ENCODE results near the gene ZFR2.
A peak's percentile ranks its signal among the peaks of the same experiment; 100 is the strongest.
"Not testable (repeated sequence)": the region's sequence is repeated elsewhere in the genome, so short reads cannot be mapped to it uniquely, and the experiment has no call there.

The ZFR2 gene

GRCh38 chr19:3868770-3869456, at the start of gene ZFR2:
TSS of gene ZFR2 (minus strand) at chr19:3869038. CDS start at chr19:3869017, 21 bp downstream.
- DNase-seq: no peak

- DNase-seq: no peak
These were observed 47.2 kb upstream of the ZFR2 start for GRCh38 chr19:3916033-3916432.

GRCh38 chr19:3914199-3914598, 45.4 kb upstream of the ZFR2 start:
- no peak for DNase-seq

GRCh38 chr19:3910105-3910504, 41.3 kb upstream of the ZFR2 start:
- DNase-seq: no peak

DNA sequence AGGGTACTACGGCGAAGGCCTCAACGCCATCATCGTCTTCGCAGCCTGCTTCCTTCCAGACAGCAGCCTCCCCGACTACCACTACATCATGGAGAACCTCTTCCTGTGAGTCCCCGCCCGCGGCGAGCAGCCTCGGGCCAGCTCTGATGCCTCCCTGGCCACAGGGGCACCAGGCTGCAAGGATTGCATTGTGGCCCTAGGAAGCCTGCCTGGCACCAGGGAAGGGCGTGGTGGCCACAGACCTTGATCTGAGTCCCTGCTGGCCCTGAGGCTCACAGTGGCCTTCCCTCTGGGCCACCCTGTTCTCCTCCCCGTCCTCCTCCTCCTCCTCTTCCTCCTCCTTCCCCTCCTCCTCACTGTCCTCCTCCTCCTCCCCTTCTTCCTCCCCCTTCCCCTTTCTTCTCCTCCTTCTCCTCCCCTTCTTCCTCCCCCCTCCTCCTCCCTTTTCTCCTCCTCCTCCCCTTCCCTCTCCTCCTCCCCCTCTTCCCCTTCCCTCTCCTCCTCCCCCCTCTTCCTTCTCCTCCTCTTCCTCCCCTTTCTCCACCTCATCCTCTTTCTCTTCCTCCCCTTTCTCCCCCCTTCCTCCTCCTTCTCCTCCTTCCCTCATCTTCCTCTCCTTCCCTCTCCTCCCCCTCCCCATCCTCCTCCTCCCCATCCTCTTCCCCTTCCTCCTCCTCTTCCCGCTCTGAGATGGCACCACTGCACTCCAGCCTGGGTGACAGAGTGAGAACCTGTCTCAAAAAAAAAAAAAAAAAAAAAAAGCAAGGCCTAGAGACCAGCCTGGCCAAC, 39.6 kb upstream of the ZFR2 start:
- DNase-seq: no peak

DNA sequence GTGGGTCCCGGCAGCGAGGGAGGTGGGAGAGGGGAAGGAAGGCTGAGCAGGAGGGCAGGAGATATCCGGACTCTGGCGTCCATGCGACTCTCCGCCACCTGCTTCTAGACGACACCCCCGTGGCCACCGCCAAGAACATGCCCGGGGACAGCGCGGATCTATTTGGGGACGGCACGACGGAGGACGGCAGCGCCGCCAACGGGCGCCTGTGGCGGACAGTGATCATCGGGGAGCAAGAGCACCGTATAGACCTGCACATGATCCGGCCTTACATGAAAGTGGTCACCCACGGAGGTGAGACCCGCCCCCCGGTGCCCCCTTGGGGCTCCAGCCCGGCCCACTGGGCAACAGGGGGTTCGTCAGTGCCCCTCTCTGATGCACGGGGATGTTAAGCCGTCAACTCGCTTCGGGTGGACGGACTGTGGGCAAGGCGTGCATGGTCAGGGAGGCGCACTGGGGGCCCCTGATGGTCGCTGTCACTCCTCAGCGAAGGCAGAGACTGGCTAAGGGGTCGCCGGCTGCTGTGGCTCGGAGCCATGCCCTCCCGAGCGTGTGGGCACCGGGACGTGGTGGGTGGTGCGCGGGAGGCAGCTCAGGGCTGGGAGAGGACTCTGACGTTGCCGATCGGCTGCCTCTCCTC, 38.9 kb upstream of the ZFR2 start:
- DNase-seq: no peak

- DNase-seq: no peak
These were observed 35.4 kb upstream of the ZFR2 start for GRCh38 chr19:3904233-3904632.

DNA sequence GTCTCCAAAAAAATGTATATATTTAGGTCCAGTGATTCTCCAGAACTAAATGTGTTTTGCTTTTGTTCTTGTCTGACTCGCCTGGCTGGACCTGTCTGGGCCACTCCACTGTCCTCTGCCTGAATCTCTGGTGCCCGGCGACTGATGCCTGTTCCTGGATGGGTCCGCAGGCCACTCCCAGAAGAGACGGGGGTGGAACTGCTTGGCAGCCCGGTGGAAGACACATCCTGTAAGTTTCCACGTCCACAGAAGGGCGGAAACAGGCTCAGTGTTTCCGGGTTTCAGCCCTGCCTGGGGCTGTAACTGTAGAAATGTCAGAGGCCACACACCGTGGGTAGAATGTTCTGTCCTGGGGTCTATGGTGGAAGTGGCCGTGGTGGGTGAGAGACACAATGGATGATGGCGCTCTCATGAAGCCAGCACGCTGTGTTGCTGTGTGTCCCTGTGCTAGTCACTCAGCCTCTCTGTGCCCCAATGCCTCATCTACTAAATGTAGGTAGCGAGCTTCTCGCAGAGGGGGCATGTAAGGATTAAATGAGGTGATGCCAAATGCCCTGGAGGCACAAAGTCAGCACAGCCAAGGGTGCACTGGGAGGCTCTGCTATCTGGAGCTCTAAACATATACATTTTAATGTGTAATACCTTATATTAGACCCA, 33.6 kb upstream of the ZFR2 start:
- DNase-seq: no peak

DNA sequence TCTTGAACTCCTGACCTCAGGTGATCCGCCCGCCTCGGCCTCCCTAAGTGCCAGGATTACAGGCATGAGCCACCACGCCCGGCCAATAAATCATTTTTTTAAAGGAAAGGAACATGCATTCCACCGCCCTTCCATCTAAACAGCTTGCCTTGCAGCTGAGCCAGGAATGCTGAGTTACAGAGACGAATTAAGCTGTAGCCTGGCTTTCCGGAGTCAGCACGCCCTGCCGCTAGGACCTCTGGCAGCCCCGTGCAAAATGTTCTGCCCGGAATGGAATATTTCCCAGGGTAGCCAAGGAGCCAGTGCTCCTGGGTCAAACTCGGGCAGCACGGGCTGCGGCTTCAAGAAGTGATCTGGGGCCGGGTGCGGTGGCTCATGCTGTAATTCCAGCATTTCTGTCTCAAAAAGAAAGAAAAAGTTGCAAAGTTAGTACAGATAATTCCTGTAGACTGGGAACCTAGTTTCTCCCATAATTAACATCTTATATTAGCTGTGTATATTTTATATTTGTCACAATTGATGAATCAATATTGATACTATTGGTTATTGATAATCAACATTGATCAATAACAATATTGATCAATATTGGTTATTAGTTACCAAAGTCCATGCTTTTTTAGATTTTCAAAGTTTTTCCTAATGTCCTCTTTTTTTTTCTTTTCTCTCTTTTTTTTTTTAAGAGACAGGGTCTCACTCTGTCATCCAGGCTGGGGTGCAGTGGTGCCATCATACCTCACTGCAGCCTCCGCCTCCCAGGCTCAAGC, 30.9 kb upstream of the ZFR2 start:
- no peak for DNase-seq

- no peak for DNase-seq
These were observed 29.6 kb upstream of the ZFR2 start for GRCh38 chr19:3898426-3898825.

- DNase-seq: no peak
These were observed 29.1 kb upstream of the ZFR2 start for GRCh38 chr19:3897936-3898335.

GRCh38 chr19:3895788-3896187, 26.9 kb upstream of the ZFR2 start:
- DNase-seq: no peak

- DNase-seq: not testable (repeated sequence)
These were observed 26.1 kb upstream of the ZFR2 start for GRCh38 chr19:3894959-3895358.

DNA sequence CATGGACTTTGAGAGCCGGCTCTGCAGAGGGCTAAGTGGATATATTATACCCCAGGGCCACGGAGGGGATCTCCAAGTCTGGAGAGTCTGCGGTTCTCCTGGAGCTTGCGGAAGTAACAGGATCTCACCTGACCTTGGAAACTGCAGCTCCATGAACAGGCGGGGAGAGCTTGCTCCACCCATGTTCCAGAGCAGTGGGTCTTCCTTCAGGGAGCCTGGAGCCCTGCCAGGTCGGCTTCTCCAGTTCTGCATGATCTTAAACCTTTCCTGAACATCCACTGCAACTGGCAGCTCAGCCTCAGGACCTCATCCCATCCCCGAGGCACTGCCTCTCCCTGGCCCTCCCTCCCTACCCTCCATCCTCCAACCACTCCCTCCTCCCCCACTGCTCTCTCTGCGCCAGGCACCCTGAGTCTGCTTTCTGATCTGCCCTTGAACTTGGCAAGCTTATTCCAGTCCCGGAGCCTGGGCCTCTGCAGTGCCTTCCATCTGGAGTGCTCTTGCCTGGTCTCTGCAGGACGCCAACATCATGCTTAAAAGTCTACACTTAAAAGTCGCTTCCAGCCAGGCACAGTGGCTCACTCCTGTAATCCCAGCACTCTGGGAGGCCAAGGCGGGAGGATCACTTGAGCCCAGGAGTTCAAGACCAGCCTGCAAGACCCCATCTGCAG, 24.8 kb upstream of the ZFR2 start:
- DNase-seq: no peak

DNA sequence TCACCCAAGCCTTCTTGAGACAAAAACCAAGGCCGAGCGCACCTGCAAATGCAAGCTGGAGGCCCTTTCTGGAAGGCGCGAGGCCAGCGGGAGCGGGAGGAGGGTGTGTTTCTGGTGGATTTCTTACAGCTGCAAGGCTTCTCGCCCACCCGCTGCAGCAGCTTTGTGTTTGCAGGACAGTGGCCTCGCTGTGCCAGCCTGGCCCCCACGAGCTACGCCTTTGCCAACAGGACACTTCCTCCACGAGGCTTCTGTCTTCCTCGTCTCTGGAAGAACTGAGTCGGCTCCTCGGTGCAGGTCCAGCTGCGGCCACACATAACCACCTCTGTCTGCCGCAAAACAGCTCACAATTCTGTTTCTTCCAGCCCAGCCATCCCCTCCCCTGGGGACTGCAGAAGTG, 21.8 kb upstream of the ZFR2 start:
- DNase-seq: no peak

- no peak for DNase-seq
These were observed 13.2 kb upstream of the ZFR2 start for GRCh38 chr19:3882041-3882384.

GRCh38 chr19:3881272-3882040, 12.6 kb upstream of the ZFR2 start:
- DNase-seq: peak; percentile 27 to 39

GRCh38 chr19:3880471-3881271, 11.8 kb upstream of the ZFR2 start, which contains the start of gene ATCAY:
TSS of gene ATCAY (plus strand) at chr19:3880685. CDS start at chr19:3885768, 5,083 bp downstream.
- no peak for DNase-seq

DNA sequence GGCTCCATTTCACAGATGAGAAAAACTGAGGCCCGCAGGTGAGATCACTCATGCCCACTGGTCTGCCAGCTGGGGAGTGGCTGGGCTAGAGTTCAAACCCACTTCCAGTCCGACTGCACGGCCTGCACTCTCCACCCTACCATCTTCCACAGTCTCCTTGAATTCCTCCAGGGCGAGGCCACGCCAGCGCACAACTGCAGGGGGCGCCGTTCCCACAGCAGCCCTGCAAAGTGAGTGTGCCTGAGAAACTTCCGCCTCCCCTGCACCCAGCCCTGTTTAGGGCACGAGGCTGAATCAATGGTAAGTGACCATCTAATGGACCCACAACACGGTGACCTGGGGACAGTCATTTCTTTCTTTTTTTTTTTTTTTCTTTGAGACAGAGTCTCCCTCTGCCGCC, 10.8 kb upstream of the ZFR2 start:
- DNase-seq: no peak

- DNase-seq: not testable (repeated sequence)
These were observed 5.9 kb upstream of the ZFR2 start for GRCh38 chr19:3874695-3875094.

Data from Kasumi-1 (cell line).